Neuronal stem cell (in vitro differentiated cells): ENCODE measurements around the gene TNFRSF4.

Experiments used
- DNase-seq: peaks from one replicate; pipeline ENCODE4 v3.0.0-alpha.2; 2013; ENCODE audit warnings: low spot score
- H2AFZ ChIP-seq: one replicate; pipeline ENCODE4 v1.6.1; 2013; ENCODE audit warnings: mild to moderate bottlenecking, low read length, inconsistent platforms
- H2AK5ac ChIP-seq: 2 replicates; pipeline ENCODE4 v1.6.1; 2013; ENCODE audit warnings: low read depth, mild to moderate bottlenecking, inconsistent platforms, low read length, moderate library complexity, mixed read lengths
- H2BK120ac ChIP-seq: 2 replicates; pipeline ENCODE4 v1.6.1; 2013; ENCODE audit warnings: low read depth, mild to moderate bottlenecking, inconsistent platforms, low read length, moderate library complexity, mixed read lengths
- H2BK12ac ChIP-seq: one replicate; pipeline ENCODE4 v1.6.1; 2013; ENCODE audit warnings: low read length, inconsistent platforms
- H2BK15ac ChIP-seq: 2 replicates; pipeline ENCODE4 v1.6.1; 2013; ENCODE audit warnings: mild to moderate bottlenecking, low read length, inconsistent platforms, mixed read lengths
- H2BK5ac ChIP-seq: one replicate; pipeline ENCODE4 v1.6.1; 2013; ENCODE audit warnings: inconsistent platforms, mild to moderate bottlenecking, low read length, moderate library complexity
- H3K14ac ChIP-seq: one replicate; pipeline ENCODE4 v1.6.1; 2013; ENCODE audit warnings: low read length, inconsistent platforms
- H3K18ac ChIP-seq: 2 replicates; pipeline ENCODE4 v1.6.1; 2013; ENCODE audit warnings: low read length, inconsistent platforms
- H3K23ac ChIP-seq: 2 replicates; pipeline ENCODE4 v1.6.1; 2013; ENCODE audit warnings: low read depth, mild to moderate bottlenecking, mixed read lengths, low read length, inconsistent platforms; ENCODE audit not compliant: poor library complexity
- H3K27ac ChIP-seq: replicated peaks from 3 replicates; pipeline ENCODE4 v1.5.1; 2013; ENCODE audit warnings: low read length, inconsistent platforms
- H3K27me3 ChIP-seq, 3 experiments: 2 replicates each; pipeline ENCODE4 v1.6.1; 2013; ENCODE audit warnings: low read length in 3 of 3, mild to moderate bottlenecking in 2 of 3, inconsistent platforms in 1 of 3, low read depth in 1 of 3, mixed read lengths in 1 of 3, moderate library complexity in 1 of 3; ENCODE audit not compliant: control insufficient read depth in 3 of 3, insufficient read depth in 3 of 3
- H3K36me3 ChIP-seq, 2 donors: replicated peaks in 1 of 2; 2 replicates each; pipeline ENCODE4 v1.6.1; 2013; ENCODE audit warnings: low read length in 2 of 2; ENCODE audit not compliant: control insufficient read depth in 2 of 2, insufficient read depth in 2 of 2
- H3K4ac ChIP-seq: 2 replicates; pipeline ENCODE4 v1.6.1; 2013; ENCODE audit warnings: inconsistent platforms, mild to moderate bottlenecking, low read length, moderate library complexity
- H3K4me1 ChIP-seq, 2 donors: 1 replicate in 1 of 2; 2 replicates in 1 of 2; pipeline ENCODE4 v1.6.1; 2013; ENCODE audit warnings: low read length in 2 of 2, low read depth in 1 of 2; ENCODE audit not compliant: control insufficient read depth in 2 of 2, insufficient read depth in 1 of 2
- H3K4me2 ChIP-seq: one replicate; pipeline ENCODE4 v1.6.1; 2013; ENCODE audit warnings: mild to moderate bottlenecking, low read length, inconsistent platforms; ENCODE audit not compliant: insufficient read depth, poor library complexity, severe bottlenecking
- H3K4me3 ChIP-seq, 2 donors: 2 replicates each; pipeline ENCODE4 v1.5.1; 2013; ENCODE audit warnings: low read length in 2 of 2, mild to moderate bottlenecking in 2 of 2, inconsistent platforms in 1 of 2, moderate library complexity in 1 of 2
- H3K79me1 ChIP-seq: one replicate; pipeline ENCODE4 v1.6.1; 2013; ENCODE audit warnings: low read depth, mild to moderate bottlenecking, inconsistent platforms, low read length, moderate library complexity
- H3K9ac ChIP-seq: one replicate; pipeline ENCODE4 v1.6.1; 2013; ENCODE audit warnings: mild to moderate bottlenecking, low read depth, low read length, inconsistent platforms; ENCODE audit not compliant: poor library complexity
- H3K9me3 ChIP-seq, 2 donors: replicated peaks in 1 of 2; 2 replicates each; pipeline versions ENCODE3 to v1.6.1; 2013; ENCODE audit warnings: low read length in 2 of 2, mild to moderate bottlenecking in 2 of 2, inconsistent platforms in 1 of 2, low read depth in 1 of 2, mixed read lengths in 1 of 2, moderate library complexity in 1 of 2; ENCODE audit not compliant: control insufficient read depth in 2 of 2, insufficient read depth in 1 of 2
- H4K8ac ChIP-seq: one replicate; pipeline ENCODE4 v1.6.1; 2013; ENCODE audit warnings: low read depth, mild to moderate bottlenecking, inconsistent platforms, low read length, moderate library complexity
- H4K91ac ChIP-seq: one replicate; pipeline ENCODE4 v1.6.1; 2013; ENCODE audit warnings: low read length, low read depth, mild to moderate bottlenecking, inconsistent platforms; ENCODE audit not compliant: poor library complexity
- WGBS, 2 donors: extraction: QIAGEN DNeasy Blood & Tissue Kit; methylation state at CpG; one replicate each; pipeline ENCODE4 v1.1.7; 2013; ENCODE audit warnings: missing lambda C conversion rate in 2 of 2, mixed read lengths in 1 of 2; ENCODE audit not compliant: insufficient read length in 2 of 2, insufficient replicate concordance in 1 of 2; ENCODE audit errors: extremely low coverage in 2 of 2; 5-methylcytosine and 5-hydroxymethylcytosine counted together

The TNFRSF4 gene

DNA sequence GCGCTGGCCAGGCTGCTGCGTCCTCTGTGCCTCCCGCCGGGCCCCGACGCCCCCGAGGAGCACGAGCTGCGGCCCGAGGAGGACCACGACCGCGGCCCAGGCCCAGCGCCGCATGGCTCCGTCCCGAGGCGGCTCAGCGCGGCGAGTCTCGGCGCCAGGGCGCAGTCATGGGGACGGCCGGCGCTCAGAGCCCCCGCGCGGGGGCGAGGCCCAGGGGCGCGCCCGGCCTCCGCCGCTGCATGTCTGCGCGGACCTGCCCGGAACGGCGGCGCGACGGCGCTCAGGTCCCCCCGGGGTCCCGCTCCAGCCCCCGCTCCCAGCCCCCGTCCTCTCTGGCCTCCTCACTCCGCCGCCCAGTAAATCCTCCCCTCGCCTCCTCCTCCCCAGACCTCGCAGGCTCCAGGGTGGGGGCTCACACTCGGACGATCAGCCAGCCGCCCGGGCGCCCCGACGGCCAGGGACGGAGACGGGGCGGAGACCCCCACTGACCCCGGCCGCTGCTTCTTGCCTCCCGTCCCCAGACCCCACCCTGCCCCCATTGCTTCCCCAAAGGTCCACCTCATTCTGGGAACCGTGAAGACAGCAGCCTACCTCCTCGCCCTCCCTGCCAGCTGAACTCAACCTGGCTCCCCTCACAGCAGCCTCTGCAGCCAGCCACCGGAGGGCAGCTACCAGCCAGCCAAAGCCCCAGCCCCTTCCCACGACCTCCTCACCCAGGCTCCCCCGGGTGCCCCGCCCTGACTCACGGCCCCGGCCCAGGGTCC, 32.8 kb upstream of the TNFRSF4 start, which contains the start of gene C1QTNF12:
TSS of gene C1QTNF12 (minus strand) at position 146 of the 764 bp plus-strand sequence. CDS start at position 114, 32 bp downstream.
- DNase-seq: no peak
- Histone ChIP-seq H3K79me1 (peaks cover under 1% of the 10 kb centered on the region), H3K18ac (peak within 1 kb of the TSS; percentile 94), H2AK5ac (peak within 1 kb of the TSS; percentile 94), H2BK5ac (peak within 1 kb of the TSS; percentile 66), H3K9me3 (no peaks in the 10 kb centered on the region), H3K14ac (peak within 1 kb of the TSS; percentile 38), H3K27me3 (peaks cover 0 to 21% (median 17%) of the 10 kb centered on the region in 3 experiments), H2AFZ (peak within 1 kb of the TSS; percentile 11), H3K4me2 (peak within 1 kb of the TSS; percentile 54), H2BK15ac (peak within 1 kb of the TSS; percentile 33), H3K4ac (no peak within 1 kb of the TSS), H4K91ac (no peak within 1 kb of the TSS), H2BK12ac (peak within 1 kb of the TSS; percentile 82), H2BK120ac (peak within 1 kb of the TSS; percentile 61), H3K36me3 (no peaks in the 10 kb centered on the region), H4K8ac (peak within 1 kb of the TSS; percentile 17), H3K27ac (no peak within 1 kb of the TSS), H3K4me1 (peaks cover 3 to 10% of the 10 kb centered on the region in 2 donors), H3K23ac (peak within 1 kb of the TSS; percentile 91), H3K9ac (peak within 1 kb of the TSS; percentile 84), H3K4me3 (peak within 1 kb of the TSS in 1 of 2 donors; percentile 54)
- WGBS, 2 donors: no CpG with 5 or more reads among the region's 74 CpGs

DNA sequence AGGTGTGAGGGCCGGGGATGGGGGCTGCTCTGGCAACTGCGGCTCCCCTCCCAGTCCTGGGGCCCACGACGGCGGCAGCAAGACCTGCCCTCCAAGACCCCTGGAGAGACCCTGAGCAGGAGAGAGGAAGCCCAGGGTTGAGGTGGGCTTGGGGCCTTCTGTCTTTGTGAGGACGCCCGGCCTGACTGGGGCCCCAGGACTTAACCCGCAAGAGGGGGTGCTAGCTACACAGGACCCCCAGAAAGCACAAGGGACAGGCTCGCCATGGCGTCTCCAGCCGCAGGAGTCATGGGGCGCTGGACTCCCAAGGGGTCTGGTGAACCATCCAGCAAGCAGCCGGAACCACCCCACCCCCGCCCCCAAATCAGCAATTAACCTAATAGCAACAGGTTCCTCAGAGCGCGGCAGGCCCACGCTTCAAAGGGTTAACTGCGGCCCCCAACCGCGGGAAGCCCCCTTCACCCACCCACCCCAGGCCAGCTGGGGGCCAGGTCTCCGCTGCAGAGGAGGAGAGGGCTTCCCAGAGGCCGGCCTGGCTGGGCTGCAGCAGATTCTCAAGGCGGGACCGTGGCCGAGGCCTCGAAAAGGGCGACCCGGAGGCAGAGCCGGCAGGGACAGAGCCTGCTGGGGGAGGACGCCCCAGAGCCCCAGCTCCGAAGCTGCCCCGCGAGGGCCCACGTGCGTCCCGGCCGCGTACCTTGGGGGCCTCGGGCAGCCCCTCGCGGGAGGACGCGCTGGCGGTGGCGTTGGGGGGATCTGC, 32.0 kb upstream of the TNFRSF4 start:
- Histone ChIP-seq H3K4me3 (peak overlapping the region in 1 of 2 donors; percentile 36), H2AFZ (peak overlapping the region; percentile 11), H3K18ac (peak overlapping the region; percentile 94), H3K23ac (peak overlapping the region; percentile 80), H2BK12ac (peak overlapping the region; percentile 82), H3K27ac (no peak overlapping the region), H3K14ac (peak overlapping the region; percentile 38), H4K8ac (no peak overlapping the region), H3K27me3 (peaks cover 0 to 21% (median 17%) of the 10 kb centered on the region in 3 experiments), H2BK15ac (peak overlapping the region; percentile 21), H2AK5ac (peak overlapping the region; percentile 94), H3K9ac (peak overlapping the region; percentile 70), H4K91ac (no peak overlapping the region), H3K4ac (no peak overlapping the region), H3K79me1 (peaks cover 2% of the 10 kb centered on the region), H2BK120ac (peak overlapping the region; percentile 61), H2BK5ac (peak overlapping the region; percentile 66), H3K4me1 (peaks cover 3 to 10% of the 10 kb centered on the region in 2 donors), H3K36me3 (no peaks in the 10 kb centered on the region), H3K9me3 (no peaks in the 10 kb centered on the region), H3K4me2 (peak overlapping the region; percentile 54)
- no CpG with 5 or more reads among the region's 45 CpGs for WGBS, 2 donors
- no peak for DNase-seq

DNA sequence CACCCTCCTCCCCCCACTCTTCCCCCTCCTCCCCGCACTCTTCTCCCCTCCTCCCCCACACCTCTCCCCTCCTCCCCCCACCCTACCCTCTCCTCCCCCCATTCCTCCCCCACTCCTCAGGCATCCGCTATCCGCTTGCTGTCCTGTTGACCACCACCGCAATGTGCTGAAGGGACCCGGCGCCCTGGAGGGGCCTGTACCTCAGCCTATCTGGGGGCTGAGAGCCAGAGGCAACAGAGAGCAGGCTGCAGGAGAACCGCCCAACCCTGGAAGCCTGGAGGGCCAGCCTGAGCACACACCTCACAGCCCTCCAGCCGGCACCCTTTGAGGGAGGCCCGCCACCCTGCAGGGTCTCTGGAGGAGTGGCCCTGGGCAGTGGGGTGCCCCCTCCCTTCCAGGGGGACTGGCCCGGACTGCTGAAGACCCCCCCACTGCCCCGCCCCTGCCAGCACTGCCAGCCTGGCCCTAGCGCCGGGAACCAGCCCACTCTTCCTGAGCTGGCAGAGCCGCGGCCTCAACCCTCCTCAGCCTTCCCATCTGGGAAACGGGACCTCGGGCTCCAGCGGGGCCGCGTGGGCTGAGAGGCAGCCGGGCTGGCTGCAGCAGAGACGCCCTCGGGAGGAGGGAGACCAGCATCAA, 31.3 kb upstream of the TNFRSF4 start:
- Histone ChIP-seq H3K9me3 (no peaks in the 10 kb centered on the region), H4K91ac (no peak overlapping the region)

More for the DNA sequence above, 31.3 kb upstream of the TNFRSF4 start:
- Histone ChIP-seq H3K4me1 (peaks cover 3 to 8% of the 10 kb centered on the region in 2 donors), H2AK5ac (peak overlapping the region; percentile 94), H2BK5ac (no peak overlapping the region), H3K14ac (no peak overlapping the region), H3K9ac (no peak overlapping the region), H4K8ac (no peak overlapping the region), H3K23ac (no peak overlapping the region), H3K4ac (no peak overlapping the region), H3K4me3 (no peak overlapping the region), H3K79me1 (peaks cover 2% of the 10 kb centered on the region), H3K18ac (peak overlapping the region; percentile 57), H2AFZ (no peak overlapping the region), H3K4me2 (no peak overlapping the region), H2BK120ac (no peak overlapping the region), H2BK12ac (peak overlapping the region; percentile 82), H2BK15ac (peak overlapping the region; percentile 21), H3K36me3 (no peaks in the 10 kb centered on the region), H3K27ac (no peak overlapping the region), H3K27me3 (peaks cover 0 to 21% (median 21%) of the 10 kb centered on the region in 3 experiments)
- 40% methylated on average over 1 of the region's 23 CpGs; no CpG with 5 or more reads in 1 of the 2 donors for WGBS, 2 donors
- no peak for DNase-seq
